NT2/D1 (cell line): ENCODE results near the gene BFAR.
"Not testable (repeated sequence)": the region's sequence is repeated elsewhere in the genome, so short reads cannot be mapped to it uniquely, and the experiment has no call there.

Experiments
- SUZ12 ChIP-seq: IDR thresholded peaks from 2 replicates; pipeline ENCODE4 v1.6.1; 2011; ENCODE audit not compliant: insufficient read length, insufficient read depth; ENCODE audit errors: extremely low read depth
- YY1 ChIP-seq: IDR thresholded peaks from 2 replicates; pipeline ENCODE4 v1.6.1; 2011; ENCODE audit not compliant: insufficient read length, insufficient read depth
- ZNF274 ChIP-seq: IDR thresholded peaks from 2 replicates; pipeline ENCODE4 v1.6.1; 2011; ENCODE audit warnings: mild to moderate bottlenecking, low read depth, low read length

GRCh38 chr16:14636179-14636950 is 3.6 kb downstream of the BFAR start:
- not testable (repeated sequence) for TF ChIP-seq ZNF274, YY1, SUZ12
